ENCODE data around the gene PISD.
"Not testable (repeated sequence)": the region's sequence is repeated elsewhere in the genome, so short reads cannot be mapped to it uniquely, and the experiment has no call there.

Gene PISD

GRCh38 chr22:31661851-31662667 lies at the start of gene PISD:
TSS of gene PISD (minus strand) at chr22:31662215. CDS start at chr22:31662208, 7 bp downstream.
- peak; percentile 91 to 94 for DNase-seq

DNA sequence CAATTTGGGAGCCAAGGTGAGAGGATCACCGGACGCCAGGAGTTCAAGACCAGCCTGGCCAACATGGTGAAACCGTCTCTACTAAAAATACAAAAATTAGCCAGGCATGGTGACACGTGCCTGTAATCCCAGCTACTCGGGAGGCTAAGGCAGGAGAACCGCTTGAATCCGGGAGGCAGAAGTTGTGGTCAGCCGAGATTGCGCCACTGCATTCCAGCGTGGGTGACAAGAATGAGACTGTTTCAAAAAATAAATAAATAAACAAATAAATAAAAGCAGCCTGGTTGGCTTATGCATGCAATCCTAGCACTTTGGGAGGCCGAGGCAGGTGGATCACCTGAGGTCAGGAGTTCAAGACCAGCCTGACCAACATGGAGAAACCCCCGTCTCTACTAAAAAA lies 49.2 kb upstream of the PISD start:
- not testable (repeated sequence) for DNase-seq

DNA sequence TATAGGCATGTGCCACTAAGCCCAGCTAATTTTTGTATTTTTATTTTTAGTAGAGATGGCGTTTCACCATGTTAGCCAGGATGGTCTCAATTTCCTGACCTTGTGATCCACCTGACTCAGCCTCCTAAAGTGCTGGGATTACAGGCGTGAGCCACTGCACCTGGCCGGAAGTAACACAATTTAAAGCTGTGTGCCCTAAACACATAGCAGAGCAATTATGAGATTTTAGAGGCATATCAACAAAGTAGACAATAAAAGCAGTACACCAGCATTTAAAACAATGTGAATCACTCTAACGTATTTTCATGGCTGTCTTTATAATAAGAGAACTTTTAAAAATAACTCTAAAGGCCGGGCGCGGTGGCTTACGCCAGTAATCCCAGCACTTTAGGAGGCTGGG lies 45.5 kb upstream of the PISD start:
- DNase-seq = no peak

DNA sequence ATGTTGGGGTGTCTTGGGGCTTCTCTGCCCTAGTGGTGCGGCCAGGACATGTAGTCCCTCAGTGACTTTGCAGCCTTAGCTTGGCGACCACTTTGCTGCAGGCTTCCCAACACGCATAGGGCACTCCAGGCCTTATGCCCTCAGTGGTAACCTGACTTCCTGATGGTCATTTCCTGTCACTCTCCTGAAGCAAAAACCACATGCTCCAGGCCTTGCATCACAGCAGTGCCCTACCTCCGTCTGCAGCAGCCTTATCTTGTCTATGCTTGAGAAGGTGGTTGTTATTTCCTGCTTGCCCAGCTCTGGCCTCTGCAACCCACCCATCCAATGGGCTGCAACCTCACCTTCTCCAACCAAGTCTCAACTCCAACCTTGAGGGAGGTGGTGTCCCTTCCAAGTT lies 33.4 kb upstream of the PISD start:
- peak; percentile 50 to 68 for DNase-seq

GRCh38 chr22:31694046-31694445 lies 32.0 kb upstream of the PISD start:
- DNase-seq = not testable (repeated sequence)

DNA sequence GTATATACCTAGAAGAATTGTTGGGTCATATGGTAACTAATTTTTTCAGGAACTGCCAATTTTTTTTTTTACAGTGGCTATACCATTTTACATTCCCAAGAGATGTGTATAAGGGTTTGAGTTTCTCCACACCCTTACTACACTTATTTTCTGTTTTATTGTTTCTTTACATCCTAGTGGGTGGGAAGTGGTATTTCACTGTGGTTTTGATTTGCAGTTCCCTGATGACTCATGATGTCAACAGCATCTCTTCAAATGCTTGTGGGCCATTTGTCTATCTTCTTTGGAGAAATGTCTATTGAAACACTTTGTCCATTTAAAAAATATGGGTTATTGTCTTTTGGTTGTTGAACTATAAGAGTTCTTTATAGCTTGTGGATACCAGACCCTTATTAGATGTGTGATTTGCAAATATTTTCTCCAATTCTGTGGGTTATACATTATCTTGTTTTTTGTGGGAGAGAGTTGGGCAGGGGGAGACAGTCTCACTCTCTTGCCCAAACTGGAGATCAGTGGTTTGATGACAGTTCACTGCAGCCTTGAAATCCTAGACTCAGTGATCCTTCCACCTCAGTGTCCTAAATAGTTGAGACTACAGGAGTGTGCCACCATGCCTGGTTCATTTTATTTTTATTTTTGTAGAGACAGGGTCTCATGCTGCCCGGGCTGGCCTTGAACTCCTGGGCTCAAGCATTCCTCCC lies 30.3 kb upstream of the PISD start:
- DNase-seq = peak in 1 of 2 experiments; percentile 44

DNA sequence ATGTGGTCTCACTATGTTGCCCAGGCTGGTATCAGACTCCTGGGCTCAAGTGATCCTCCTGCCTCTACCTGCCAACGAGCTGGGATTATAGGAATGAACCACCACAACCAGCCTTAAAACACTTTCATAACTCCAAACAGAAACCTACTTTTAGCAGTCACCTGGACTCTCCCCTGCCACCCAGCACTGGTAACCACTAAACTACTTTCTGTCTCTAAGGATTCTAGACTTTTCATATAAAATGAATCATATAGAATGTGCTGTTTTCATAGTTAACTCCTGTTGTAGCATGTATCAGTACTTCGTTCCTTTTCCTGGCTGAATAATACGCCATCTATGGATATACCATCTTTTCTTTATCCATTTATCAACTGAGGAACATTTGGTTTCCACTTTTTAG lies 29.4 kb upstream of the PISD start:
- DNase-seq = no peak

- DNase-seq = no peak
Observed at GRCh38 chr22:31683181-31684105, 21.4 kb upstream of the PISD start.

- DNase-seq = no peak
Observed at GRCh38 chr22:31682751-31683150, 20.7 kb upstream of the PISD start.

GRCh38 chr22:31681349-31682345 lies 19.6 kb upstream of the PISD start:
- no peak for DNase-seq

DNA sequence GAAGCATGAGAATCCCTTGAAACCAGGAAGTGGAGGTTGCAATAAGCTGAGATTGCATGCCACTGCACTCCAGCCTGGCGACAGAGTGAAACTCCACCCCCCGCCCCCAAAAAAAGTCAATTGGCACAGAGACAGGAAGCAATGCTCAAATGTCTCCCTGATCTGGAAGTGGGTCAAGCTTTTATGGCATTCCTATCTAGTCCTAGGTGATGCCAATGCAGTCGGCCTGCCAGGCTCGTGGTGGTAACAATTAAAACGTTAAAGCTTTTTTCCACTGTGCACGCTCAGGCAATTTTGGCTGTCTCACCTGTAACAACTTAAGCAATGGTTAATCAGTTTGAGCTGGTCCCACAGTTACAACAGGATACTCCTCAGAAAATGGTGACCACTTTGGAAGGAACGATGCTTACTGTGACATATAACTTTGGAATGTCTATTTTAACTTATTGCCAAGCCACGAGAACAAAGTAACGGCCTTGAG lies 18.9 kb upstream of the PISD start:
- DNase-seq = no peak

DNA sequence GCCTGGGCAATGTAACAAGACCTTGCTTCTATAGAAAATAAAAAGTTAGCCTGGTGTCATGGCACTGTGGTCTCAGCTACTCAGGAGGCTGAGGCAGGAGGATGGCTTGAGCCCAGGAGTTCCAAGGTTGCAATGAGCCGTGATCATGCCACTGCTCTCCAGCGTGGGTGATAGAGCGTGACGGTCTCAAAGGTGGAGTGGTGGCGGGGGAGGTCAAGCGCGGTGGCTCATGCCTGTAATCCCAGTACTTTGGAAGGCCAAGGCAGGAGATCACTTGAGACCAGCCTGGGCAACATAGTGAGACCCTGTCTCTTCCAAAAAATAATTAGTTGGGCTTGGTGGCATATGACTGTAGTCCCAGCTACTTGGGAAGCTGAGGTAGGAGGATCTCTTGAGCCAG lies 16.7 kb upstream of the PISD start:
- DNase-seq = no peak

DNA sequence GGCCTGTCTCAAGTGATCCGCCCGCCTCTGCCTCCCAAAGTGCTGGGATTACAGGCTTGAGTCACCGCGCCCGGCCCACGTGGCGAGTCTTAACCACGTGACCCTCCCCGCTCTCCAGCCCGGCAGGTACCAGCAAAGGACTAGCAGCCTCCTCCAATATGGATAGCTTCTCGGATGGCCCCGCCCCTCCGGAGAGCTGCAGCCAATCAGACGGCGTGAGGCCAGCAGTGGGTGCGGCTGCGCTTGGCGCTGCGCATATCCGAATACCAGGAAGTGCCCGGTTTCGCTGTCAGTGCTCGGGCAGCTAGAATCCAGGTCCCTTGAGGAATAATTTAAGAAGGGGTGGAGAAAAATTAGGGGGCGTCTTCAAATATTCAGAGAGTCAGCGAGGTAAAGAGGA lies 14.7 kb upstream of the PISD start:
- peak; percentile 88 to 89 for DNase-seq

DNA sequence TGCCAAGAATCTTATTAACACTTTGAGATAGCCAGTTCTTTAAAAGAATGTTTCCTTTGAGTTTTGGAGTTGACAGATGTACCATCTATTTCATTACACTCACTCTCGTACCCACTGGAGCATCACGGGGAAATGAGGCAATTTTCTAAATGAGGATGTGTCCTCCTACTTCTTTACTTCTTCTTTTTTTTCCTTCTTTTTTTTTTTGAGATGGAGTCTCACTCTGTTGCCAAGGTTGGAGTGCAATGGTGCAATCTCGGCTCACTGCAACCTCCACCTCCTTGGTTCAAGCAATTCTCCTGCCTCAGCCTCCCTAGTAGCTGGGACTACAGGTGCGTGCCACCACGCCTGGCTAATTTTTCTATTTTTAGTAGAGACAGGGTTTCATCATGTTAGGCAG lies 12.2 kb upstream of the PISD start:
- peak; percentile 42 to 44 for DNase-seq

GRCh38 chr22:31668849-31669248 lies 6.8 kb upstream of the PISD start:
- not testable (repeated sequence) for DNase-seq

GRCh38 chr22:31662668-31663037 lies 638 bp upstream of the PISD start:
- no peak for DNase-seq

GRCh38 chr22:31660860-31661341 lies 1.1 kb downstream of the PISD start:
- not testable (repeated sequence) for DNase-seq

- DNase-seq = no peak
Observed at GRCh38 chr22:31659246-31659645, 2.8 kb downstream of the PISD start.

DNA sequence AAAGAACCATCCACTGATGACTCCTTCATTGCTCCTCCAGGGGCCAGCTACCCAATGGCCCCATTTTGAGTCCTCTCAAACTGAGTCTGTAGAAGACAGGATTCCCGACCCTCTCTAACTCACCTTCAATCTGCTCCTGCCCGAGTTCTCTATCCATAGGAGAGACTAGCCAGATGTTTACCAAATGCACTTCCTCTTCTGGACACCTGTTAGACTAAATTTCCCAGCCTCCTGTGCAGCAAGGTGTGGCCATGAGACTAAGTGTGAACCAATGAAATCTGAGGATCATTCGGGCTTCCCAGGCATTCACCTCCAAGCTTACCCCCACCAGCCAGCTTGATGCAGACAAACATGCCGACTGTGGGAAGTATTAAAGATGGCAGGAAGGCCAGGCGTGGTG lies 7.6 kb downstream of the PISD start:
- no peak for DNase-seq

GRCh38 chr22:31653944-31654343 lies 8.1 kb downstream of the PISD start:
- no peak for DNase-seq

DNA sequence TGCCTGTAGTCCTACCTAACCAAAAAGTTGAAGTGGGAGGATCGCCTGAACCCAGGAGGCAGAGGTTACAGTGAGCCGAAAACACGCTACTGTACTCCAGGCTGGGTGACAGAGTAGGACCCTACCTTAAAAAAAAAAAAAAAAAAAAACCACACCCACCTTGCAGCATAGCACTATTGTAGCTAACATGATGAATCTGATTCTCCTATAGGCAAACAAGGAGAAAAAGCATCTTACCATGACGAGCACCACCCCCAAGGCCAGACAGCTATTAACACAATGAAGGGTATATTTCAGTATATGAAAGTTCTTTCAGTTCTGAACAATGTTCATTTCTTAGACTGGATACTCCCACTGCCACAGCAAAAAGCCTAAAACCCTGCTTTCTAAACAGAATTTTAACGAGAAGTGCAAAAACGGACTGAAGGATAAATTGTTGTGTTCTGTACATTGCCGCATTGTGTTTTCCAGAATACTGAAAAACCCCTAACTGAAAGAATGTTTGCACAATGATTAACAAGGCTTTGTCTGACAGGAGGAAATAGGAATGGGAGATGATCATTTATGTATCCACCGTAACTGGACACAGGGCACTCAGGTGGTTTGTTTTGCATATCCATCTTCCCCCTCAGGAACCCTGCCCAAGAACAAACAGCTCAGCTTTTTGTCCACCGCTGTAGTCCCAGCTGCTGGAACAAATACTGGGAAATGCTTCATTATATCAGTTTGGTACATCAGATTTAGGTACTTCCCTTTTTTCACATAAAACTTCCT lies 8.9 kb downstream of the PISD start:
- DNase-seq = no peak

Measured in Kasumi-1 (cell line).